ENCODE results near the gene PRDM7. TPM values are rescaled to one million over a fixed set of nuclear protein-coding genes. Genes with fewer than 3 reads are reported as not detected.

PRDM7 gene
- total and polyA plus RNA-seq, 2 of the 4 experiments (the other 2 are of a cell fraction) = not detected

DNA sequence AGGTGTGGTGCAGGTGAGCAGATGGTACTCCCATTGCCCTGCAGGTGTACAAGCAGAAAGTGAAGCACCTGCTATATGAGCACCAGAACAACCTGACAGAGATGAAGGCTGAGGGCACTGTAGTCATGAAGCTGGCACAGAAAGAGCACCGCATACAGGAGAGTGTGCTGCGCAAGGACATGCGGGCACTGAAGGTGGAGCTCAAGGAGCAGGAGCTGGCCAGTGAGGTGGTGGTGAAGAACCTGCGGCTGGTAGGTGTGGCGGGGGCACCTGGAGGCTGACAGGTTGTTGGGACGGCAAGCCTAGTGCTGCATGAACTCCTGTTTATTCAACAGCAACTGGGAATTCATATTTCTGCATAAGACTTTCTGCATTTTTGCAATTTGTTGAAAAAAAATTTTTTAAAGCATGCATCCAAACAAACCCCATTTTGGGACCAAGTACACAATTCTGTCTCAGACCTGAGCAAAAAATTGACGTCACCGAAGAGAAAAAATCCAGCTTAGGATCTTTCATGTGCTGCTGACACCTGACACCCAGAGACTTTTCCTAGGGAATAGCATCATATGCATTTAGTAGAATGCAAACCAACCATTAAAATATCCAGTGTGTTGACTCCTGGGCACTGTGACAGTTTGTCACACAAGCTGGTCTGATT is 44.3 kb downstream of the PRDM7 start:
- Histone ChIP-seq H3K27ac (ENCODE audit: insufficient read depth, low read length) (no peak overlapping the region), H2AFZ (replicated peaks; ENCODE audit: low read length, poor library complexity) (peak overlapping the region; percentile 65), H3K36me3 (ENCODE audit: control insufficient read depth, insufficient read depth, low read length) (peaks cover 43% of the 10 kb centered on the region), H2BK20ac (ENCODE audit: low read depth, low read length) (no peak overlapping the region), H4K5ac (ENCODE audit: low read depth, low read length) (no peak overlapping the region), H3K4me1 (ENCODE audit: control insufficient read depth, insufficient read depth, low read length) (no peaks in the 10 kb centered on the region), H3K56ac (ENCODE audit: extremely low read depth, insufficient read depth, low read length) (no peak overlapping the region), H3K9me3 (ENCODE audit: control insufficient read depth, insufficient read depth, low read length) (no peaks in the 10 kb centered on the region), H2BK120ac (ENCODE audit: low read depth, low read length) (no peak overlapping the region), H3K79me1 (ENCODE audit: low read depth in 1 of 2, low read length in 2 of 2) (peaks cover 0 to 10% of the 10 kb centered on the region in 2 experiments; a peak in 2 of 4 replicates), H2AK5ac (ENCODE audit: low read depth, low read length) (no peak overlapping the region), H2BK15ac (ENCODE audit: low read depth, low read length) (no peak overlapping the region), H2BK5ac (ENCODE audit: low read depth, low read length, poor library complexity, severe bottlenecking) (no peak overlapping the region), H3K9ac (ENCODE audit: low read depth, low read length) (no peak overlapping the region), H3K14ac (replicated peaks; ENCODE audit: low read depth, low read length) (no peak overlapping the region), H2AK9ac (replicated peaks; ENCODE audit: low read depth, low read length, poor library complexity) (no peak overlapping the region), H3K4me2 (ENCODE audit: low read depth, low read length) (no peak overlapping the region), H3K27me3 (ENCODE audit: control insufficient read depth, insufficient read depth, low read length) (no peaks in the 10 kb centered on the region), H4K20me1 (ENCODE audit: insufficient read depth, low read length) (peaks cover 18% of the 10 kb centered on the region), H3K9me1 (ENCODE audit: insufficient read depth, low read length) (peaks cover 11% of the 10 kb centered on the region), H3K4ac (ENCODE audit: low read depth, low read length) (no peak overlapping the region), H3K23ac (ENCODE audit: low read depth, low read length) (no peak overlapping the region), H3K4me3 (ENCODE audit: insufficient read depth, low read depth, low read length) (no peak overlapping the region), H3K18ac (ENCODE audit: low read depth, low read length) (no peak overlapping the region), H4K8ac (ENCODE audit: low read depth in 2 of 2, low read length in 2 of 2) (no peak overlapping the region), H4K91ac (ENCODE audit: insufficient read depth, low read depth, low read length) (no peak overlapping the region)
- WGBS, 2 experiments (ENCODE audit: extremely low coverage in 2 of 2, insufficient read length in 1 of 2) = 73% methylated on average over 6 of the region's 8 CpGs; no CpG with 5 or more reads in 1 of the 2 experiments
- ATAC-seq (ENCODE audit: low read depth) (peak; percentile 40), DNase-seq (peak; percentile 65)
- dilution Hi-C loops (cut with HindIII; ENCODE audit: low sequenced_read_pairs, unreplicated experiment) = no loop called here
- CTCF ChIA-PET = interaction anchor here (0.6 kb wide), 1 partner anchor 55 kb away, joined by 3 read pairs; no protein-coding TSS in a partner anchor
- BruUV-seq (replicated peaks) = no TSS peak
- TF ChIP-seq MXI1 (IDR thresholded peaks at IDR 0.05; ENCODE audit: borderline replicate concordance, low read depth, low read length) (no peak), RFX5 (IDR thresholded peaks at IDR 0.05; ENCODE audit: low read depth, low read length) (no peak), NFE2L2 (IDR thresholded peaks at IDR 0.05; ENCODE audit: low read depth, low read length) (no peak), MAFK (IDR thresholded peaks at IDR 0.05; ENCODE audit: low read depth, low read length) (no peak), MAZ (IDR thresholded peaks at IDR 0.05; ENCODE audit: borderline replicate concordance, low read depth, low read length) (no peak), CHD1 (IDR thresholded peaks at IDR 0.05; ENCODE audit: low read depth, low read length) (no peak), RAD21 (IDR thresholded peaks at IDR 0.05; ENCODE audit: low read length) (no peak)
- TF ChIP-seq, protein P1, sequence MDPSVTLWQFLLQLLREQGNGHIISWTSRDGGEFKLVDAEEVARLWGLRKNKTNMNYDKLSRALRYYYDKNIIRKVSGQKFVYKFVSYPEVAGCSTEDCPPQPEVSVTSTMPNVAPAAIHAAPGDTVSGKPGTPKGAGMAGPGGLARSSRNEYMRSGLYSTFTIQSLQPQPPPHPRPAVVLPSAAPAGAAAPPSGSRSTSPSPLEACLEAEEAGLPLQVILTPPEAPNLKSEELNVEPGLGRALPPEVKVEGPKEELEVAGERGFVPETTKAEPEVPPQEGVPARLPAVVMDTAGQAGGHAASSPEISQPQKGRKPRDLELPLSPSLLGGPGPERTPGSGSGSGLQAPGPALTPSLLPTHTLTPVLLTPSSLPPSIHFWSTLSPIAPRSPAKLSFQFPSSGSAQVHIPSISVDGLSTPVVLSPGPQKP (IDR thresholded peaks at IDR 0.05; ENCODE audit: borderline replicate concordance, low read depth, low read length) = no peak
- TF ChIP-seq, protein P2, sequence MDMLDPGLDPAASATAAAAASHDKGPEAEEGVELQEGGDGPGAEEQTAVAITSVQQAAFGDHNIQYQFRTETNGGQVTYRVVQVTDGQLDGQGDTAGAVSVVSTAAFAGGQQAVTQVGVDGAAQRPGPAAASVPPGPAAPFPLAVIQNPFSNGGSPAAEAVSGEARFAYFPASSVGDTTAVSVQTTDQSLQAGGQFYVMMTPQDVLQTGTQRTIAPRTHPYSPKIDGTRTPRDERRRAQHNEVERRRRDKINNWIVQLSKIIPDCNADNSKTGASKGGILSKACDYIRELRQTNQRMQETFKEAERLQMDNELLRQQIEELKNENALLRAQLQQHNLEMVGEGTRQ (IDR thresholded peaks at IDR 0.05; ENCODE audit: low read depth, low read length) = no peak
- POLR2A ChIA-PET (ENCODE audit: unreplicated experiment) = no interaction called here
- in situ Hi-C loops (cut with MboI; ENCODE audit: low sequenced_read_pairs) = no loop called here
- intact Hi-C loops (cut with micrococcal nuclease) = no loop called here

Data from IMR-90 (cell line).